K562 (cell line): Measurements from ENCODE around the gene LIG3. TPM values are rescaled to one million over a fixed set of nuclear protein-coding genes. Genes with fewer than 3 reads are reported as not detected.

Source experiments
- BRF1 ChIP-seq: IDR thresholded peaks from 3 replicates; pipeline ENCODE4 v1.6.1; 2011; ENCODE audit warnings: borderline replicate concordance, mild to moderate bottlenecking; ENCODE audit not compliant: insufficient read length; ENCODE audit errors: extremely low read depth
- CBFA2T3 ChIP-seq: fragments of 450-650 bp; IDR thresholded peaks from 2 replicates; pipeline ENCODE4 v1.6.1; 2017
- CBFB ChIP-seq: sonication (generic); formaldehyde crosslinking; IDR thresholded peaks from 2 replicates; pipeline ENCODE4 v1.4.0; 2020; ENCODE audit warnings: mild to moderate bottlenecking, missing genetic modification reagents
- CC2D1A ChIP-seq: fragments of 450-650 bp; IDR thresholded peaks from 2 replicates; pipeline ENCODE4 v1.6.1; 2017; ENCODE audit warnings: mild to moderate bottlenecking
- CREBBP ChIP-seq: IDR thresholded peaks from one replicate; pipeline ENCODE4 v1.6.1; 2012; ENCODE audit warnings: low read depth, mild to moderate bottlenecking, control low read depth, inconsistent platforms, low read length
- HMBOX1 ChIP-seq: sonication (generic); IDR thresholded peaks from 2 replicates; pipeline ENCODE4 v1.6.1; 2016
- HMG20B ChIP-seq: fragments of 250-450 bp; sonication (Bioruptor Pico); IDR thresholded peaks from 2 replicates; pipeline ENCODE4 v1.5.0; 2021; ENCODE audit warnings: mild to moderate bottlenecking
- KAT2B ChIP-seq: IDR thresholded peaks from one replicate; pipeline ENCODE4 v1.6.1; 2012; ENCODE audit warnings: low read depth, mild to moderate bottlenecking, control low read depth, inconsistent platforms, low read length, moderate library complexity
- NCOA2 ChIP-seq, 2 experiments: fragments of 450-650 bp; IDR thresholded peaks; 2 replicates each; pipeline ENCODE4 v1.6.1; 2018; ENCODE audit warnings: mild to moderate bottlenecking in 2 of 2, moderate library complexity in 1 of 2; ENCODE audit not compliant: partially characterized antibody in 2 of 2
- NR0B1 ChIP-seq: fragments of 450-650 bp; IDR thresholded peaks from one replicate; pipeline ENCODE4 v1.6.1; 2018; ENCODE audit warnings: mild to moderate bottlenecking, moderate library complexity; ENCODE audit not compliant: partially characterized antibody
- POLR2H ChIP-seq: IDR thresholded peaks from 2 replicates; pipeline ENCODE4 v1.6.1; 2016; ENCODE audit warnings: missing genetic modification characterization, low read depth, mild to moderate bottlenecking, control low read depth, missing compliant biosample characterization, moderate library complexity
- RBBP5 ChIP-seq: fragments of 200-600 bp; sonication (generic); IDR thresholded peaks from 2 replicates; pipeline ENCODE4 v1.6.1; 2012; ENCODE audit warnings: borderline replicate concordance, mild to moderate bottlenecking, low read length, control low read depth, inconsistent platforms; ENCODE audit not compliant: insufficient read depth, poor library complexity, severe bottlenecking
- ZBTB9 ChIP-seq: fragments of 450-650 bp; formaldehyde crosslinking; IDR thresholded peaks from 2 replicates; pipeline ENCODE4 v1.4.0; 2020; ENCODE audit warnings: mild to moderate bottlenecking, moderate library complexity
- ZC3H4 ChIP-seq: sonication (generic); formaldehyde crosslinking; IDR thresholded peaks from 2 replicates; pipeline ENCODE4 v1.9.0; 2021; ENCODE audit warnings: missing genetic modification reagents, borderline replicate concordance
- ZNF143 ChIP-seq: sonication (generic); formaldehyde crosslinking; IDR thresholded peaks from 2 replicates; pipeline ENCODE4 v1.9.0; 2022; ENCODE audit warnings: mild to moderate bottlenecking, missing genetic modification reagents
- ZNF224 ChIP-seq: sonication (generic); formaldehyde crosslinking; IDR thresholded peaks from 2 replicates; pipeline ENCODE4 v1.8.0; 2022; ENCODE audit warnings: mild to moderate bottlenecking, missing genetic modification reagents
- ZNF347 ChIP-seq: fragments of 450-650 bp; formaldehyde crosslinking; IDR thresholded peaks from 2 replicates; pipeline ENCODE4 v1.4.0; 2020; ENCODE audit warnings: low read depth, mild to moderate bottlenecking, moderate library complexity
- ZNF609 ChIP-seq: sonication (generic); formaldehyde crosslinking; IDR thresholded peaks from 2 replicates; pipeline ENCODE4 v1.8.1; 2023; ENCODE audit warnings: missing genetic modification reagents, mild to moderate bottlenecking, borderline replicate concordance
- ZNF644 ChIP-seq: fragments of 200-800 bp; sonication (Bioruptor generic); IDR thresholded peaks from 2 replicates; pipeline ENCODE4 v1.6.1; 2016; ENCODE audit warnings: low read depth, missing genetic modification characterization, missing compliant biosample characterization
- polyA plus RNA-seq, 8 experiments: library from polyadenylated mRNA; depleted of rRNA in 4 of 8; stranded (reverse) in 5 of 8; unstranded in 3 of 8; fragments of >200 nt; fragmentation: Nextera tagmentation in 2 of 8; fragmentation: Illumina TruSeq in 1 of 8; extraction: Ambion mirVana in 2 of 8; extraction: Trizol in 1 of 8; gene quantifications; 2 replicates each; pipeline versions ENCODE4 v1.2.1 to v1.2.3, GENCODE V29; 2011 to 2014; ENCODE audit warnings: inconsistent platforms in 1 of 8, missing spikeins in 1 of 8
- total RNA-seq, 7 experiments: library from RNA; depleted of rRNA in 6 of 7; stranded (reverse); fragments of >200 nt in 6 of 7; fragmentation: Illumina TruSeq in 2 of 7; extraction: Trizol in 2 of 7; gene quantifications; 2 replicates each; pipeline versions ENCODE4 v1.2.1 to v1.2.3, GENCODE V29; 2011 to 2021; ENCODE audit warnings: low replicate concordance in 1 of 7

The LIG3 gene
- total and polyA plus RNA-seq, 9 of the 15 experiments (the other 6 are each of a cell fraction or from before 2014, with no cell fraction given): 7.6 to 75.0 (median 43.0) TPM

GRCh38 chr17:34961093-34961911 is 19.0 kb upstream of the LIG3 start, which contains the start of the genes CCT6B and ZNF830 (continued):
- TF ChIP-seq KAT2B (no peak), CBFB (CRISPR knock-in tag) (no peak), ZC3H4 (CRISPR knock-in tag) (no peak), POLR2H (tag) (peak; percentile 94), CREBBP (no peak), NR0B1 (no peak), ZNF609 (no peak), BRF1 (no peak), ZBTB9 (CRISPR knock-in tag) (no peak), ZNF644 (no peak), CC2D1A (peak; percentile 65; the same call in 1 of the 2 replicates), RBBP5 (peak; percentile 86), HMG20B (CRISPR knock-in tag) (no peak), NCOA2 (IDR thresholded peaks at IDR 0.05; ENCODE audit: partially characterized antibody in 2 of 2) (no peak), HMBOX1 (no peak), ZNF224 (CRISPR knock-in tag) (no peak), ZNF143 (CRISPR knock-in tag) (no peak), CBFA2T3 (no peak), ZNF347 (CRISPR knock-in tag) (no peak)
